Measurements from ENCODE around the gene CIRBP.
A peak's percentile ranks its signal among the peaks of the same experiment; 100 is the strongest.
"Not testable (repeated sequence)": the region's sequence is repeated elsewhere in the genome, so short reads cannot be mapped to it uniquely, and the experiment has no call there.

Gene CIRBP

DNA sequence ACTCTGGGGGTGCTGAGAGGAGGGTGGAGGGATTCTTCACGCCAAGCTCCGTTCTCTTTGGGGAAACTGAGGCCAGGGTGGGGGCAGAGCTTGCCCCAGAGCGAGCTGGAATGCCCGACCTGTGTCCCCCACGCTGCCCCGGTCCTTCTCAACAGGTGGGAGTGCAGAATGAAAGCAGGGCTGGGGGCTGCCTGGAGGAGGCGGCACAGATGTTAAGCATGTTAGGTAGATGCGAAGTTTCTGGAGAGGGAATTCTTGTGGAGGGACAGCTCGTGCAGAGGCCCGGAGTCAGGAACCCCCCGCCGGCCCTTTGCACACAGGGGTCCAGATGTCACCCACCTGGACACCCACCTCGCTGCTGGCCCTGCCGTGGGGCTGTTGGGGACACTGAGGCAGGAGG lies 25.6 kb downstream of the CIRBP start:
- ATAC-seq (replicated peaks) (no peak), DNase-seq (no peak)
- Mint-ChIP-seq H3K36me3 (no peaks in the 10 kb centered on the region), H3K9me3 (peaks cover 0 to 4% of the 10 kb centered on the region in 2 donors), H3K4me3 (peak overlapping the region; percentile 13 to 44), H3K4me1 (peaks cover 5 to 21% of the 10 kb centered on the region in 2 donors), H3K27me3 (peaks cover 25 to 49% of the 10 kb centered on the region in 2 donors), H3K27ac (no peak overlapping the region)

DNA sequence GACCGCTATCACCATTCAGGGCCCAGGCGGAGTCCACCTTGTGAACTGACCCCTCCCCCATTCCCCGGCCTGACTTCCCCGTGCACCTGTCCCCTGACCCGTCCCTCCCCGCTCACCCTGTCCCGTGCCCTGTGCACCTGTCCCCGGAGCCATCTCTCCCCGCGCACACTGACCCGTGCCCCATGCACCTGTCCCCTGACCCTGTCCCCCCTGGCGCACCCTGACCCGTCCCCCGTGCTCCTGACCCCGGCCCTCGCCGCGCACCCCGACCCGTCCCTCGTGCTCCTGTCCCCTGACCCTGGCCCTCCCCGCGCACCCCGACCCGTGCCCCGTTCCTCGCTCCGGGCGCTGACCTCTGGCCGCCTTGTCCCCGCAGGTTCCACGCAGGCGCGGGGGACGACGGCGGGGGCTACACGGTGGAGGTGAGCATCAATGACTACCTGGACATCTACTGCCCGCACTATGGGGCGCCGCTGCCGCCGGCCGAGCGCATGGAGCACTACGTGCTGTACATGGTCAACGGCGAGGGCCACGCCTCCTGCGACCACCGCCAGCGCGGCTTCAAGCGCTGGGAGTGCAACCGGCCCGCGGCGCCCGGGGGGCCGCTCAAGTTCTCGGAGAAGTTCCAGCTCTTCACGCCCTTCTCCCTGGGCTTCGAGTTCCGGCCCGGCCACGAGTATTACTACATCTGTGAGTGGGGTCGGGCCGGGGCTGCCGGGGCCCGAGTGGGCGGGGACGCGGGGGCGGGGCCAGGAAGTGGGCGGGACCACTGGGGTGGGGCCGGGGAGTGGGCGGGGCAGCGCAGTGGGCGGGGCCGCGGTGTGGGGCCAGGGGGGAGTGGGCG lies 26.3 kb downstream of the CIRBP start:
- peaks cover 25 to 42% of the 10 kb centered on the region in 2 donors for H3K27me3 Mint-ChIP-seq
- H3K4me1 Mint-ChIP-seq: peaks cover 5 to 21% of the 10 kb centered on the region in 2 donors
- H3K9me3 Mint-ChIP-seq: peaks cover 0 to 4% of the 10 kb centered on the region in 2 donors
- ATAC-seq (replicated peaks) (peak; percentile 31 to 46), DNase-seq (no peak)
- no peak overlapping the region for H3K27ac Mint-ChIP-seq
- H3K4me3 Mint-ChIP-seq: peak overlapping the region in 1 of 2 donors; percentile 39
- no peaks in the 10 kb centered on the region for H3K36me3 Mint-ChIP-seq

GRCh38 chr19:1296078-1296477 lies 26.9 kb downstream of the CIRBP start:
- no peak for DNase-seq
- ATAC-seq (replicated peaks): no peak
- peaks cover 5 to 21% of the 10 kb centered on the region in 2 donors for H3K4me1 Mint-ChIP-seq
- peaks cover 0 to 4% of the 10 kb centered on the region in 2 donors for H3K9me3 Mint-ChIP-seq
- peaks cover 25 to 44% of the 10 kb centered on the region in 2 donors for H3K27me3 Mint-ChIP-seq
- H3K4me3 Mint-ChIP-seq: no peak overlapping the region
- H3K36me3 Mint-ChIP-seq: no peaks in the 10 kb centered on the region
- no peak overlapping the region for H3K27ac Mint-ChIP-seq

- Mint-ChIP-seq H3K4me3 (no peak overlapping the region), H3K9me3 (peaks cover 0 to 4% of the 10 kb centered on the region in 2 donors), H3K27me3 (peaks cover 25 to 40% of the 10 kb centered on the region in 2 donors), H3K4me1 (peaks cover 5 to 21% of the 10 kb centered on the region in 2 donors), H3K36me3 (no peaks in the 10 kb centered on the region), H3K27ac (no peak overlapping the region)
- ATAC-seq (replicated peaks) (no peak), DNase-seq (no peak)
These were observed 27.6 kb downstream of the CIRBP start for GRCh38 chr19:1296575-1297271.

DNA sequence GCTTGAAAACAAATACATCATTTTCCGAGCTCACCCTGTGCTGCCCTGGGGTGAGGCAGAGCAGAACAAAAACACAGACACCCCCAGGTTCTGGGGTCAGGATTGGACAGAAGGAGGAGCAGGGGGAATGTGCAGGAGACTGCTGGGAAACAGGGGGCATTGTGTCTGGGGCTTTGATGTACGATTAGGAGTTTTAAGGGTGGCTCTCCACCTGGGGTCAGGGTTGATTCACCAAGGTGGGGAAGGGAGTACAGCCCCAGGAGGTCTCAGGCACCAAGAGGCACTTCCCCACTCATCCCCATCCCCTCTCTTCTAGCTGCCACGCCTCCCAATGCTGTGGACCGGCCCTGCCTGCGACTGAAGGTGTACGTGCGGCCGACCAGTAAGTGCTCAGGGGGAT lies 29.1 kb downstream of the CIRBP start:
- ATAC-seq (replicated peaks): no peak
- no peak for DNase-seq
- peak overlapping the region; percentile 37 for H3K27ac Mint-ChIP-seq
- peaks cover 17 to 30% of the 10 kb centered on the region in 2 donors for H3K27me3 Mint-ChIP-seq
- H3K4me1 Mint-ChIP-seq: peaks cover 1 to 20% of the 10 kb centered on the region in 2 donors
- no peak overlapping the region for H3K4me3 Mint-ChIP-seq
- H3K36me3 Mint-ChIP-seq: no peaks in the 10 kb centered on the region
- H3K9me3 Mint-ChIP-seq: peaks cover 0 to 4% of the 10 kb centered on the region in 2 donors

GRCh38 chr19:1299801-1300200 lies 30.7 kb downstream of the CIRBP start:
- H3K27ac Mint-ChIP-seq: no peak overlapping the region
- peaks cover 1 to 14% of the 10 kb centered on the region in 2 donors for H3K4me1 Mint-ChIP-seq
- no peaks in the 10 kb centered on the region for H3K36me3 Mint-ChIP-seq
- peaks cover 0 to 4% of the 10 kb centered on the region in 2 donors for H3K9me3 Mint-ChIP-seq
- ATAC-seq (replicated peaks) (no peak), DNase-seq (no peak)
- H3K4me3 Mint-ChIP-seq: no peak overlapping the region
- H3K27me3 Mint-ChIP-seq: peaks cover 7 to 18% of the 10 kb centered on the region in 2 donors

DNA sequence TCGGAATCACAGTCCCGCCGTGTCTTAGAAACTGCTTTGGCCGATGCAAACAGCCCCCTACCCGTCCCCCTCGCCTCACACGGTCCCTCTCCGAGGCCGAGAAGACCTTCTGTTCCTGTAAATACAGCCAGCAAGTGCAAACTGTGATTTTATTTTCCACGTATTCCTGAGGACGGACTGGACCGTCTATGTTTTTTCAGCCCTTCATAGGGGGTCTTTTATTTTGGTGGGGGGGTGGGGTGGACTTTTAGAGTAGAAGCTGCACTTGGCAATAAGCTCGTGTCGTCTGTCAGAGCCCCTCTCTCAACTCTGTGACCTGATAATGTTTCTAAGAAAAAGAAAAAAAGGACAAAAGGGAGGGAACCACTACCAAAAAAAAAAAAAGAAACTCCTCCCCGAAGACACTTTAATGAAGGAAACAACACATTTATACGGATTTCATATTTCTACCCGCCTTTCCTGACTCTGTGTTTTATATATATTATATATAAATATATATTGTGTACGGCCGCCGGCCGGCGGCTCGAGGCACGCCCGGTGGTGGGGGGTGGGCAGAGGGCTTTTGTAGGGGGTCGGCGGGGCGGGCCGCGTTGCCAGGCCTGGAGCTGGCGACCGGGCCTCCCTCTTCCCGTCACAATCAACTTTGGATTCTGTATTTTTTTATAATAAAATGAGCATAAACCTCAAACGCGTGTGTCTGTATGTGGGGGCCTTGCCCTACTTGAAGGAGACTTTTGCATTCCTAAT lies 31.8 kb downstream of the CIRBP start:
- H3K9me3 Mint-ChIP-seq: peaks cover 0 to 4% of the 10 kb centered on the region in 2 donors
- ATAC-seq (replicated peaks): no peak
- H3K27ac Mint-ChIP-seq: no peak overlapping the region
- no peak overlapping the region for H3K4me3 Mint-ChIP-seq
- no peaks in the 10 kb centered on the region for H3K36me3 Mint-ChIP-seq
- H3K27me3 Mint-ChIP-seq: peaks cover 0 to 10% of the 10 kb centered on the region in 2 donors
- DNase-seq: no peak
- H3K4me1 Mint-ChIP-seq: peaks cover 0 to 7% of the 10 kb centered on the region in 2 donors

- Mint-ChIP-seq H3K9me3 (peaks cover 0 to 4% of the 10 kb centered on the region in 2 donors), H3K36me3 (no peaks in the 10 kb centered on the region), H3K4me1 (peaks cover 0 to 7% of the 10 kb centered on the region in 2 donors), H3K27me3 (peaks cover 0 to 10% of the 10 kb centered on the region in 2 donors), H3K4me3 (no peak overlapping the region), H3K27ac (no peak overlapping the region)
- ATAC-seq (replicated peaks) (no peak), DNase-seq (no peak)
These were observed 33.6 kb downstream of the CIRBP start for GRCh38 chr19:1302533-1303239.

DNA sequence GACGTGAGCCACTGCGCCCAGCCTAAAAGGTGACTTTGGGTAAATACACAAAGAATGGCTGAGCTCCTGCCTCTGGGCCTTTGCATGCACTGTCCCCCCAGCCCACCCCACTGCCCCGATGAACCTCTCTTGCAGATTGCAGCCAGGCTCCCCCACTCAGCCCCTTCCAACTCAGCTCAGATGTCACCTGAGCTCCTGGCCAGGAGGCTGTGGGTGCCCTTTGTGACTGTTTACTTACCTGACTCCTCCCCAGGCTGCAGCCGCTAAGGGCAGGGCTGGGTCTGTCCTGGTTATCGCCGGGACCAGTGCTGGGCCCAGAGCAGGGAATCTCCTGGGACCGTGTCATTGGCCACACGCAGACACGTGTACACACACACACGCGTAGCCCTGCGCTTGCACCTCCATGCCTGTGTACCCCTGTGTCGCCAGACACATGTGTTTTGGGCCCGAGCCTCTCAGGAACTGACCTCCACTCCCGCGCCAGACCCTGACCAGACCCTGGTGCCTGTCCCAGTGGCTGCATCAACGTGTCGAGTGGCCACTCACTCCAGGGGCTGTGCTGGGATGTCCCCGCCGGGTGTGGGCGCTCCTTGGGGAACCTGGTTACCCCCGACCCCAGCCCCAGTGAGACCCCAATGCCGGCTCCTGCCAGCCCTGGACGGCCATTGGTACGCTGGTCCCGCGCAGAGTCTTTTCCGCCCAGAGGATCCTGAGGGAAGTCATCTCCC lies 35.2 kb downstream of the CIRBP start:
- no peak overlapping the region for H3K4me3 Mint-ChIP-seq
- no peak overlapping the region for H3K27ac Mint-ChIP-seq
- H3K4me1 Mint-ChIP-seq: peaks cover 0 to 7% of the 10 kb centered on the region in 2 donors
- H3K27me3 Mint-ChIP-seq: peaks cover 0 to 10% of the 10 kb centered on the region in 2 donors
- H3K36me3 Mint-ChIP-seq: no peaks in the 10 kb centered on the region
- DNase-seq (no peak), ATAC-seq (replicated peaks) (no peak)
- H3K9me3 Mint-ChIP-seq: no peaks in the 10 kb centered on the region

GRCh38 chr19:1305354-1305753 lies 36.2 kb downstream of the CIRBP start:
- not testable (repeated sequence) for DNase-seq; H3K4me3 Mint-ChIP-seq; ATAC-seq (replicated peaks); H3K9me3 Mint-ChIP-seq; H3K27ac Mint-ChIP-seq; H3K4me1 Mint-ChIP-seq; H3K36me3 Mint-ChIP-seq
- H3K27me3 Mint-ChIP-seq: peaks cover 0 to 20% of the 10 kb centered on the region in 2 donors

- H3K36me3 Mint-ChIP-seq: no peaks in the 10 kb centered on the region
- no peak overlapping the region for H3K4me3 Mint-ChIP-seq
- H3K27me3 Mint-ChIP-seq: peaks cover 0 to 18% of the 10 kb centered on the region in 2 donors
- peaks cover 0 to 7% of the 10 kb centered on the region in 2 donors for H3K4me1 Mint-ChIP-seq
- H3K27ac Mint-ChIP-seq: no peak overlapping the region
- ATAC-seq (replicated peaks) (no peak), DNase-seq (no peak)
- no peaks in the 10 kb centered on the region for H3K9me3 Mint-ChIP-seq
These were observed 38.2 kb downstream of the CIRBP start for GRCh38 chr19:1307320-1307719.

DNA sequence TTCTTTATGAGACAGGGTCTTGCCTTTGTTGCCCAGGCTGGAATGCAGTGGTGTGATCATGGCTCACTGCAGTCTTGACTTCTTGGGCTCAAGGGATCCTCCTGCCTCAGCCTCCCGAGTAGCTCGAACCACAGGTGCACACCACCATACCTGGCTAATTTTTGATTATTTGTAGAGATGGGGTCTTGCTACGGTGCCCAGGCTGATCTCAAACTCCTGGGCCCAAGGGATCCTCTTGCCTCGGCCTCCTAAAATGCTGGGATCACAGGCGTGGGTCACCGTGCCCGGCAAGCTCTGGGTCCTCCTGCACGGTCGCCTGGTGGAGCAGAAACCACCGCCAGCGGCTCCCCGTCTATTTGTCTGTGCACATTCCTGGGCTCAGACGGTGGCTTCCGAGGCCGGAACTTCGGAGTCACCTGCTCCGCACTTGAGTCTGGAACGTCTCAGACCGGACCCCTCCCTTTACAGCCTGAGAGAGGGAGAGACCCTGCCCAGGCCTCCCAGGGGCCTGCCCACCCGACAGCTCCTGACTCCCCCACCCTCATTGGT lies 38.7 kb downstream of the CIRBP start:
- DNase-seq (no peak), ATAC-seq (replicated peaks) (no peak)
- Mint-ChIP-seq H3K27ac (no peak overlapping the region), H3K27me3 (peaks cover 0 to 18% of the 10 kb centered on the region in 2 donors), H3K4me1 (peaks cover 0 to 6% of the 10 kb centered on the region in 2 donors), H3K4me3 (no peak overlapping the region), H3K36me3 (no peaks in the 10 kb centered on the region), H3K9me3 (no peaks in the 10 kb centered on the region)

- no peak overlapping the region for H3K27ac Mint-ChIP-seq
- ATAC-seq (replicated peaks) (no peak), DNase-seq (no peak)
- H3K27me3 Mint-ChIP-seq: peaks cover 3 to 17% of the 10 kb centered on the region in 2 donors
- no peaks in the 10 kb centered on the region for H3K9me3 Mint-ChIP-seq
- H3K4me1 Mint-ChIP-seq: no peaks in the 10 kb centered on the region
- H3K36me3 Mint-ChIP-seq: no peaks in the 10 kb centered on the region
- H3K4me3 Mint-ChIP-seq: no peak overlapping the region
These were observed 39.6 kb downstream of the CIRBP start for GRCh38 chr19:1308718-1309117.

Data from stimulated activated naive B cell treated with anti-CD40 and anti-IgM and Interleukin-4, amounts not matched to agents 10 μg/mL and 1 μg/mL and 100 μg/mL, for 72 hours (primary cell).